Measurements from ENCODE around the gene KBTBD4.

GRCh38 chr11:47573321-47573720, 5.4 kb downstream of the KBTBD4 start:
- TF ChIP-seq EZH2phosphoT487 (IDR thresholded peaks at IDR 0.05; ENCODE audit: insufficient read depth, low read depth): no peak
- TF ChIP-seq EZH2 (IDR thresholded peaks at IDR 0.05; ENCODE audit: insufficient read depth, poor library complexity, severe bottlenecking): no peak

Measured in GM23248 (cell line).